HG03139 (cell line): ENCODE data around the gene FAR2.
"Not testable (repeated sequence)": the region's sequence is repeated elsewhere in the genome, so short reads cannot be mapped to it uniquely, and the experiment has no call there.

ENCODE experiments used
- ATAC-seq: cut with Tn5 transposase; IDR thresholded peaks from one replicate; pipeline ENCODE4 v1.9.1; 2021; ENCODE audit not compliant: unreplicated experiment

FAR2 gene

DNA sequence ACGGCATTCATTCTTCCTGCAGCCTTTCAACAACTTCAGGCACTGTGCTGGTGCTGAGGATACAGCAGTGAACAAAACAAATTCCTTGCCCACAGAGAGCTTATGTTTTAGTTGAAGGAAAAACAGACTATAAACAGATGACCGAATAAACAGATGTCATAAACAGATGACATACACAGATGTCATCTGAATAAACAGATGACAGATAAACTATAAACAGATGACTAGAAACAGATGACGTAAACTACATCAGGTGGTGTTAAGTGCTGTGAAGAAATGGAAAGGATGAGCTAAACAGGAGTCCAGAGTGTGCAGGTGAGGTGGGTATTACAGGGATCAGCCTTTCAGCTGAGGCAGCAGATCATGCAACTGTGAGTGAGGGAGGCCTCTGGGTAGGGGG is 80.9 kb downstream of the FAR2 start:
- no peak for ATAC-seq

GRCh38 chr12:29230800-29231560 is 81.9 kb downstream of the FAR2 start:
- no peak for ATAC-seq

GRCh38 chr12:29232086-29232485 is 83.0 kb downstream of the FAR2 start:
- no peak for ATAC-seq

DNA sequence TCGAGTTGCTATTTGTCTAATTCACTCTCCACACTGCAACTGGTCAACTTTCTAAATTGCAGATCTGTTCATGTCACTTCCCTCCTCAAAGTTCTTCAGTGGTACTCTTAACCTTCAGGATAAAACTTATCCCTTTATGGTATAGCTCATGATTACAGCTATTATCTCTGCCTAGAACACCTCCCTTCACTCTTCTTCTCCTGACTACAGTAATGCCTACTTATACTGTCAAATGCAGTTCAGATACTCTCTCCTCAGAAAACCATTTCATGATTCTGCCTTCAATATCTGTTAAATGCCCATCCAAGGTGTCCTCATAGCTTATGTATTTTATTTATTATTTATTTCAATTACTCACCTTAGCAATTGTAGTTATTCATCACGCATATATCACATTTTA is 85.5 kb downstream of the FAR2 start:
- no peak for ATAC-seq

DNA sequence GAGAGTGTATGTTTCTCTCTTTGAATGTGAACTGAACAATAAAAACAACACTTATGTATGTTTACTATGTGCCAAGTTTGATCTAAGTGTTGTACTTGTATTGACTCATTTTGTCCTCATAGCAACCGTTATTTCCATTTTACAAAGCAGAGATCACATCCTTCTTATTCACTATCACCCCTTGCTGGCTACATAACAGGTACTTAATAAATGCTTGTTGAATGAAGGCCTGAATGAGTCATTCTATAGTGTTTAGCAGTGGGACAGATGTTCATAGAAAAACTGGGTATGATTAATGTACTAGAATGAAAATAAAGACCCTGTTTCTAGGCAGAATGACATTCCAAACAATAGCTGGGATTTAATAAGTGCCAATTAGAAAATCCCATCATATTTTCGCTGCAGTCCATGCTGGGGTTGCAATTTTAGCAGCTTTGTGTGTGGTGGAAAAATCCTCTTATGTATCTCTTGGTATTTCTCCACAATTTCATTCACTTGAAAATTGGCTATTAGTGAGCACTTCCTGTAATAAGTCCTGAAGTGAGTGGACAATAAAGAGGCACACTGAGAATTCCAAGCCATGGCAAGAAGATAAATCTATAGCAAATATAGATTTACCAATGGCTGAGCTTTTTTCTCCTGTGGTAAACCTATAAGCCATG is 86.0 kb downstream of the FAR2 start:
- ATAC-seq: no peak

- no peak for ATAC-seq
These were observed 89.8 kb downstream of the FAR2 start for GRCh38 chr12:29238822-29239291.

DNA sequence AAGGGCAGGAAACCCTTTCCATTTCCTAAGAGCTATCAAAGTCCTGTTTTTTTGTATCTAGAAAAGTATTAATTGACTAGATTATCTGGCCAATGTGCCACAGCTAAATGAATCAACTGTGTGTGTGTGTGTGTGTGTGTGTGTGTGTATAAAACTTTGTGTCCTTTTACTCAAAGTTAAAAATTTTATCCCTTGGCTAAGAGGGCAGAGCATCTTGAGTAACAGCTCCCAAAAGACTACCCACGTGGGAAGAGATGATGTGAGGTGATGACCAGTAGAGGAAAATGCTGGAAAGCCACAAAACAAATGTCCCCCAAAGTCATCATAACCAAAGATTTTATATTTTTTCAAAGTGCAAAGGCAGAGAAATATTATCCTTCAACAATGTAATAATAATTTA is 90.3 kb downstream of the FAR2 start:
- no peak for ATAC-seq

DNA sequence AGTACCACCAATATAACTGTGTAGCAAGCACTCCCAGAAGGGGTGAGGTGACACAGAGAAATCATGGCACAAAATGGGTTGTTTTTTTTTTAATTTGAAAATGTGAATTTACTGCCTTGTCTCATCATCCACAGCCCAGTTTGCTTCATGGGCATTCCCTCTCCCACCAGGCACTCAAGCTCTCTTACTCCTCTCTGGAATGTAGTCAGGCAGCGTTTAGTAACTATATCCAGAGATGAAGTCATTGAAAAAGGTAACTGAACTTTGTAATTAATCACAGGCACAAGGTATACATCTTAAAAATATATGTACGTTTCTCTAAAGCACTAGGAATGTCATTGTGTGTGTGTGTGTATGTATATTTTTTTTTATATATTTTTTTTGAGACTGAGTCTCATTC is 91.4 kb downstream of the FAR2 start:
- no peak for ATAC-seq

- ATAC-seq: peak; percentile 76
These were observed 92.9 kb downstream of the FAR2 start for GRCh38 chr12:29241821-29242591.

GRCh38 chr12:29242921-29243431 is 93.9 kb downstream of the FAR2 start:
- no peak for ATAC-seq

DNA sequence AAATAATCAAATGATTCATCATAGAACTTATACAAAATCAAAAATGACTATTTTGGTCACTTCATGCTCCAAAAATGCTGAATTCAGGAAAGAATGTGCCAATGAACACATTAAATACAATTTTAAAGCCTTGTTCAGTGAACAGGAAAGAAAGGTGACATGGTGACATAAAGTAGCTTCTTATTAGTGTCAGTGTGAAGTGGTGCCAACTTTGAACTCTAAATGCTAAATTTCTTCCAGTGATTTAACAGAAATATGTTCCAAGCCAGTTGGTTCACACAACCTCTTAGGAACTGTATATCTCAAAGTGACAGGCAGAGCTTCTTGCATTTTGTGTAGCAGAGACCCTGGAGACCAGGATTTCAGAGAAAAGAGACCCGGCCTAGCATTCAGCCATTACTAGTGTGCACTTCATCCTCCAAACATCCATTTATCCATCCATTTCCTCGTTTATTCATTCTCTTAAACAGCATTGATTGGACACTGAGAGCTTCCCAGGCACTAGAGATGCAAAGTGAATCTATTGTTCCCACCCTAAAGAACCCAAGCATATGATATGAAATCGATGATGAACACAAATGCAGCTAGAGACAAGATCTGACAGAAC is 95.2 kb downstream of the FAR2 start:
- no peak for ATAC-seq

DNA sequence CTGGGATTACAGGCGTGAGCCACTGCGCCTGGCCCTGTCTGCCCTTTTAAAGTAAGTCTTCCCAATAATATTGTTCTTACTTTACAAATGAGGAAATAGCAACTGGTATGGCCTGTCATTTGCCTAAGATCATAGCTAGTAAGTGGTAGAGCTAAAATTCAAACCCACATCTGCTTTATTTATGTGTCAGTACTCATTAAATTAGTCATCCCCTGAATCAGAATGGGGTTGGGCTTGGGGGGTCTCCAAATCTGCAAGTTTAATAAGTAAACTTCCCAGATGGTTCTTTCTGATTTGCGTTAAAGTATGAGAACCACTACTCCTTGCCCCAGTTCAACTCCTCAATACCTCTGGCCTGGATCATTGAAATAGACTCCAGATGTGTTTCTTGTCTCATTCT is 96.2 kb downstream of the FAR2 start:
- ATAC-seq: no peak

DNA sequence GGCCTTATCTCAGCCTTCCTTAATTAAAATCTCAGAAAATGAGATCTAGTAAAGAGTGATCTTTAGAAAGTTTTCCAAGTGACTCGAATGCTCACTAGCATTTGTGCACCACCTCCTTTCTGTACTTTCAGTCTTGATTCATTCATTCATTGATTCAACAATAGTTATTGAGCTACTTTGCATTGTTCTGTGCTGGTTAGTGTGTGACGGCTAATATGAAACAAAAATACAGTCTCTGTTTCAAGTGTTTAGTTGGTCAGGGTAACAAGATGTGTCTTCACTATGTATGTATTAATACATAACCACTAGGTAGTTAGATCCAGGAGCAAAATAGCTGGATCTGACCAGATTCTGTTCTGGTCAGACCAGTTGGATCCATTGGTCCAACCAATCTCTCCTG is 100.9 kb downstream of the FAR2 start:
- no peak for ATAC-seq

- ATAC-seq: no peak
These were observed 105.0 kb downstream of the FAR2 start for GRCh38 chr12:29253906-29254625.

GRCh38 chr12:29255042-29255441 is 106.0 kb downstream of the FAR2 start:
- no peak for ATAC-seq

DNA sequence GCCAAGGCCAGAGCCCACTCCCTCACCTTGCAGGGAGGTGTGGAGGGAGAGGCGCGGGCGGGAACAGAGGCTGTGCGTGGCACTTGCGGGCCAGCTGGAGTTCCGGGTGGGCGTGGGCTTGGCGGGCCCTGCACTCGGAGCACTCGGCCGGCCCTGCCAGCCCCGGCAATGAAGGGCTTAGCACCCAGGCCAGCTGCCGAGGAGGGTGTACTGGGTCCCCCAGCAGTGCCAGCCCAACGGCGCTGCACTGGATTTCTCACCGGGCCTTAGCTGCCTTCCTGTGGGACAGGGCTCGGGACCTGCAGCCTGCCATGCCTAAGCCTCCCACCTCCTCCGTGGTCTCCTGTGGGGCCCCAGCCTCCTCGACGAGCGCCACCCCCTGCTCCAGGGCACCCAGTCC is 107.5 kb downstream of the FAR2 start:
- ATAC-seq: no peak

DNA sequence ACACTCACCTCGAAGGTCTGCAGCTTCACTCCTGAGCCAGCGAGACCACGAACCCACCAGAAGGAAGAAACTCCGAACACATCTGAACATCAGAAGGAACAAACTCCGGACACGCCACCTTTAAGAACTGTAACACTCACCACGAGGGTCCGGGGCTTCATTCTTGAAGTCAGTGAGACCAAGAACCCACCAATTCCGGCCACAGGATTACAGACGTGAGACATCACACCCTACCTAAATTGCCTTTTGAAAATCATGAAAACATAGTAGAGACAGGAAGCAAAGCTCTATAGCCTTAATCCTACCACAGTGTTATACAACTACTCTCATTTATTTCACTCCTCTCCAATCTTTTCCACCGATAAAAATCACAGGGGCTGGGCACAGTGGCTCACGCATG is 108.6 kb downstream of the FAR2 start:
- not testable (repeated sequence) for ATAC-seq

GRCh38 chr12:29264424-29264823 is 115.3 kb downstream of the FAR2 start:
- ATAC-seq: no peak

DNA sequence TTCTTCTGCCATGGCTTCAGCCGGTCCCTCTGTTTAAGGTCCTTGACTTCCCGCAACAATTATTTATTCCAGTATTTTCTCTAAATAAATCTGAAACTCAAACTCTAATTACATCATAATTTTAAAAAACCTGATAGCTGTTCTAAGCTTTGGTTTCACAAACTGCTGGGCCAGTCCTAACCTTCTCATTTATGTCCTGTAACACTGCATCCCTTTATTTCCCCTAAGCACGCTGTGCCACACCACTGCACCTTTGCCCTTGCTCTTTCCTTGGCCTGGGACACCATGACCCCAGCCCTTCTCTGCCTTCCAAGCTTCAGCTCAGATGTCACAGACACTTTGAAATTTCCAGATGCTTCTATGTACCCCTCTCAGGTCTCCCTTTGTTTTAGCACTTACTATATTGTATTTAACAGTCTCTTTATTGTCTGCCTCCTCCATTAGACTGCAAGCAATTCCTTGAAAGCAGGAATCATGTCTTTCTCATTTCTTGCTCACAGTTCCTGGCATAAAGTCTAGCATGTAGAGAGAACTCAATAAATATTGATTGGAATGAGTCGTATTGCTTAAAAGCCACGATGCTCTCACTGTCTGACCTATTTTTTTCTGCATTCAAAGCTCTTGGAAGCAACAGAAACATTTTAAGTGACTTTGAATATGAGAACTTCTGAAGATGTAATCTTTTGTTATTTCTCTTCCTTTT is 120.8 kb downstream of the FAR2 start:
- ATAC-seq: no peak

GRCh38 chr12:29270446-29270845 is 121.4 kb downstream of the FAR2 start:
- ATAC-seq: no peak
